SU-DHL-6 (cell line): ENCODE results near the gene TIAM2.

Experiments
- H2AFZ ChIP-seq: fragments of 200-600 bp; sonication (generic); 2 replicates; pipeline ENCODE4 v1.6.1; 2014; ENCODE audit warnings: low read depth, mild to moderate bottlenecking, moderate library complexity, mixed read lengths, antibody characterized with exemption, low read length; ENCODE audit not compliant: severe bottlenecking
- H3F3A ChIP-seq: fragments of 200-600 bp; shearing (Covaris generic); 2 replicates; pipeline ENCODE4 v1.6.0; 2016; ENCODE audit warnings: antibody characterized with exemption, mild to moderate bottlenecking; ENCODE audit not compliant: insufficient read depth
- H3K27ac ChIP-seq: fragments of 200-600 bp; sonication (generic); 2 replicates; pipeline ENCODE4 v1.5.1; 2016; ENCODE audit warnings: low read depth, mild to moderate bottlenecking, low read length, moderate library complexity, mixed read lengths
- H3K27me3 ChIP-seq: fragments of 200-600 bp; sonication (generic), shearing (Covaris generic); 2 replicates; pipeline ENCODE4 v1.6.0; 2014; ENCODE audit warnings: mild to moderate bottlenecking, low read length
- H3K36me3 ChIP-seq: fragments of 200-600 bp; sonication (generic); 2 replicates; pipeline ENCODE4 v1.6.1; 2014; ENCODE audit warnings: mild to moderate bottlenecking, low read length, mixed read lengths
- H3K4me2 ChIP-seq: fragments of 300-600, 200-600 bp; shearing (Covaris generic), sonication (generic); 2 replicates; pipeline ENCODE4 v1.6.0; 2014; ENCODE audit warnings: low read length, low read depth, mild to moderate bottlenecking; ENCODE audit not compliant: poor library complexity, severe bottlenecking
- H3K4me3 ChIP-seq: fragments of 200-600 bp; sonication (generic); 2 replicates; pipeline ENCODE4 v1.5.1; 2014; ENCODE audit warnings: antibody characterized with exemption, low read length, mild to moderate bottlenecking, mixed read lengths; ENCODE audit not compliant: insufficient read depth, poor library complexity, severe bottlenecking
- H3K79me2 ChIP-seq: fragments of 200-600 bp; sonication (generic); 2 replicates; pipeline ENCODE4 v1.6.1; 2014; ENCODE audit warnings: mild to moderate bottlenecking, low read length, moderate library complexity; ENCODE audit not compliant: insufficient read depth
- H3K9ac ChIP-seq: fragments of 200-600 bp; sonication (generic); 2 replicates; pipeline ENCODE4 v1.7.0; 2014; ENCODE audit warnings: mild to moderate bottlenecking, low read length
- H3K9me2 ChIP-seq: fragments of 200-600 bp; sonication (generic); replicated peaks from 2 replicates; pipeline ENCODE4 v1.6.1; 2014; ENCODE audit warnings: low read length; ENCODE audit not compliant: insufficient read depth
- H3K9me3 ChIP-seq: fragments of 200-600 bp; sonication (generic); 2 replicates; pipeline ENCODE4 v1.6.1; 2014; ENCODE audit warnings: low read length, mixed read lengths; ENCODE audit not compliant: insufficient read depth
- H4K20me1 ChIP-seq: fragments of 200-600 bp; sonication (generic); 2 replicates; pipeline ENCODE4 v1.6.1; 2014; ENCODE audit warnings: low read depth, mild to moderate bottlenecking, antibody characterized with exemption, low read length, moderate library complexity, mixed read lengths
- EZH2phosphoT487 ChIP-seq: fragments of 200-600 bp; sonication (generic), shearing (Covaris generic); conservative IDR thresholded peaks from 2 replicates; pipeline ENCODE4 v1.6.1; 2018; ENCODE audit warnings: mild to moderate bottlenecking, antibody characterized with exemption, low read length, moderate library complexity, mixed read lengths
- TF ChIP-seq, protein P1 (sequence below): fragments of 200-600 bp; sonication (generic); IDR thresholded peaks from one replicate; pipeline ENCODE4 v1.5.1; 2017; ENCODE audit warnings: antibody characterized with exemption, mild to moderate bottlenecking, low read length, moderate library complexity; ENCODE audit not compliant: insufficient read depth, poor library complexity, severe bottlenecking

TIAM2 gene

GRCh38 chr6:155222506-155222905 is 227.4 kb downstream of the TIAM2 start:
- H3K4me3 ChIP-seq = no peak overlapping the region
- H3F3A ChIP-seq = no peaks in the 10 kb centered on the region
- peaks cover 20% of the 10 kb centered on the region for H3K79me2 ChIP-seq
- H3K36me3 ChIP-seq = no peaks in the 10 kb centered on the region; the same call in 1 of the 2 replicates
- H2AFZ ChIP-seq = no peak overlapping the region
- H3K4me2 ChIP-seq = no peak overlapping the region
- no peak for TF ChIP-seq EZH2phosphoT487
- TF ChIP-seq, protein P1, sequence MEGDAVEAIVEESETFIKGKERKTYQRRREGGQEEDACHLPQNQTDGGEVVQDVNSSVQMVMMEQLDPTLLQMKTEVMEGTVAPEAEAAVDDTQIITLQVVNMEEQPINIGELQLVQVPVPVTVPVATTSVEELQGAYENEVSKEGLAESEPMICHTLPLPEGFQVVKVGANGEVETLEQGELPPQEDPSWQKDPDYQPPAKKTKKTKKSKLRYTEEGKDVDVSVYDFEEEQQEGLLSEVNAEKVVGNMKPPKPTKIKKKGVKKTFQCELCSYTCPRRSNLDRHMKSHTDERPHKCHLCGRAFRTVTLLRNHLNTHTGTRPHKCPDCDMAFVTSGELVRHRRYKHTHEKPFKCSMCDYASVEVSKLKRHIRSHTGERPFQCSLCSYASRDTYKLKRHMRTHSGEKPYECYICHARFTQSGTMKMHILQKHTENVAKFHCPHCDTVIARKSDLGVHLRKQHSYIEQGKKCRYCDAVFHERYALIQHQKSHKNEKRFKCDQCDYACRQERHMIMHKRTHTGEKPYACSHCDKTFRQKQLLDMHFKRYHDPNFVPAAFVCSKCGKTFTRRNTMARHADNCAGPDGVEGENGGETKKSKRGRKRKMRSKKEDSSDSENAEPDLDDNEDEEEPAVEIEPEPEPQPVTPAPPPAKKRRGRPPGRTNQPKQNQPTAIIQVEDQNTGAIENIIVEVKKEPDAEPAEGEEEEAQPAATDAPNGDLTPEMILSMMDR = no peak
- no peak overlapping the region for H3K27ac ChIP-seq
- H3K27me3 ChIP-seq = no peaks in the 10 kb centered on the region
- H4K20me1 ChIP-seq = no peaks in the 10 kb centered on the region
- no peaks in the 10 kb centered on the region for H3K9me3 ChIP-seq
- no peak overlapping the region for H3K9ac ChIP-seq
- no peaks in the 10 kb centered on the region for H3K9me2 ChIP-seq

GRCh38 chr6:155223646-155224451 is 228.7 kb downstream of the TIAM2 start:
- Histone ChIP-seq H3K27ac (no peak overlapping the region), H3K9ac (no peak overlapping the region), H3K36me3 (no peaks in the 10 kb centered on the region; the same call in 1 of the 2 replicates), H3K4me3 (no peak overlapping the region), H3K79me2 (peaks cover 28% of the 10 kb centered on the region), H2AFZ (no peak overlapping the region), H4K20me1 (no peaks in the 10 kb centered on the region), H3K27me3 (no peaks in the 10 kb centered on the region), H3K9me3 (no peaks in the 10 kb centered on the region), H3K4me2 (no peak overlapping the region), H3F3A (no peaks in the 10 kb centered on the region), H3K9me2 (no peaks in the 10 kb centered on the region)
- no peak for TF ChIP-seq EZH2phosphoT487
- TF ChIP-seq, protein P1 = no peak

DNA sequence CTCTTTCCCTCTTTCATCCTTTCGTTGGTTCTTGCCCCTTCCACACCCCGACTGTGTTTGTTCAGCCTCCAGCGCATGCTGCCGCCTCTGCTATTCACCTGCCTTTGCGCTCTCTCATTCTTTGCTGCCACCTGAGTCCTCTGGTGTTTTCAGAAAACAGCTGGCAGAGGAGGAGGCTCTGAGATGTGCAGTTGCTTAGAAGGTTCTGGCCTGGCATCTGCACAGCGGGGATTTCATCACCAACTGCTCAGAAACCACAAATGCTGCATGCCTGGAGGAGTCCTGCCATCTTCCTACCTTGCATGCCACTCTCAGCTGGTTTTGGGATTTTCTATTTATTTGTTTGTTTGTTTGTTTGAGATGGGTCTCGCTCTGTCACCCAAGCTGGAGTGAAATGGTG is 229.5 kb downstream of the TIAM2 start:
- Histone ChIP-seq H3K4me3 (no peak overlapping the region), H2AFZ (no peak overlapping the region), H3K79me2 (peaks cover 24% of the 10 kb centered on the region), H4K20me1 (no peaks in the 10 kb centered on the region), H3K4me2 (no peak overlapping the region), H3F3A (no peaks in the 10 kb centered on the region), H3K9ac (no peak overlapping the region), H3K27ac (no peak overlapping the region), H3K27me3 (no peaks in the 10 kb centered on the region), H3K9me2 (no peaks in the 10 kb centered on the region), H3K9me3 (no peaks in the 10 kb centered on the region), H3K36me3 (no peaks in the 10 kb centered on the region; the same call in 1 of the 2 replicates)
- TF ChIP-seq EZH2phosphoT487 = no peak
- TF ChIP-seq, protein P1 = no peak
